Umbilical cord (tissue), 2 donors: Measurements from ENCODE around the gene LGALS1. TPM values are rescaled to one million over a fixed set of nuclear protein-coding genes. Genes with fewer than 3 reads are reported as not detected.
"Not testable (repeated sequence)": the region's sequence is repeated elsewhere in the genome, so short reads cannot be mapped to it uniquely, and the experiment has no call there.

ENCODE experiments used
- DNase-seq: peaks from one replicate; pipeline ENCODE4 v3.0.0-alpha.2; 2015; ENCODE audit warnings: low spot score
- total RNA-seq: library from RNA; depleted of rRNA; stranded (reverse); fragments of >200 nt; gene quantifications from one replicate; pipeline ENCODE4 v1.2.3, GENCODE V29; 2014; ENCODE audit warnings: low replicate concordance; ENCODE audit not compliant: insufficient read depth

LGALS1 gene
- total RNA-seq, 1 donor from 2014 or later: 1,243 TPM

DNA sequence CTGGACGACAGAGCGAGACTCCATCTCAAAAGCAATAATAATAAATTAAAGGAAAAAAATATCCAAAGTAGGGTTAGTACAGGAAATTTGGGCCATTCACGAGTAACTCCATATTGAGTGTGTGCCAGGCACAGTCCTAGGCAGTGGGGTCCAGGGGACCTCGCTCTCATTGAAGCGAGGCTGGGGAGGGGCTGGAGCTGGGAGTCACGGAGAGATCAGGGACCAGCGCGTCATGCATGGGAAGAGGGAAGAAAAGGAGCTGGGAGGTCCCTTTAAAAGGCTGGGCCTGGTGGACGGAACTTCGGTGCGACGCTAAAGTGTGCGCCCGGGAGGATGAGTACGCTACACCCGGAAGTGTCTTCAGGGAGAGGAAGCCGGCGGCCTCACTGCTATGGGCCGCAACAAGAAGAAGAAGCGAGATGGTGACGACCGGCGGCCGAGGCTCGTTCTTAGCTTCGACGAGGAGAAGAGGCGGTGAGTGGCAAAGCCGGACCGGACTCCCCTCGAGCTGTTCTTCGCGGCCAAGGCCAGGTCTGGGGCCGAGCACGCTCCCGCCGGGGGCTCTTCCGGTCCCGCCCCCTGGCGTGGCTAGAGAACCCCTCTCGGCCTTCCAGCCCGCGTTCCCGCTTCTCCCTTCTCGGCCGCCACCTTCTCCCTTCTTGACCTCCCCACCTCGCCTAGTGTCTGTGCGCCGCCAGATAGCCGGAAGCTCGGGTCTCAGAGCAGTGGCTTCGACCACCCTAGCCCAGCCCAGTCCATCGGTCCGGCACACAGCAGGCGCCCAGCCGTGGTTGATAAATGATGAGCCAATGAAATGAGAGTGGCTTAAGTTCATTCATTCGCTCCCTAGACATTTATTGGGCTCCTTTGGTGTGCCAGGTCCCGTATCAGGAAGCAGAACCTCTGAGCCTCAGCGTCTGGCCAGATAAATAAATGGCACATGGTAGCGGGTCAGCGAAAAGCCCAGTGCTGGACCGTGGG, 10.9 kb downstream of the LGALS1 start, which contains the start of gene NOL12:
Gene NOL12, plus strand, starts transcription at position 342 of the 981 bp plus-strand sequence. Its CDS starts 50 bp downstream, at position 392.
- peak; percentile 93 for DNase-seq

DNA sequence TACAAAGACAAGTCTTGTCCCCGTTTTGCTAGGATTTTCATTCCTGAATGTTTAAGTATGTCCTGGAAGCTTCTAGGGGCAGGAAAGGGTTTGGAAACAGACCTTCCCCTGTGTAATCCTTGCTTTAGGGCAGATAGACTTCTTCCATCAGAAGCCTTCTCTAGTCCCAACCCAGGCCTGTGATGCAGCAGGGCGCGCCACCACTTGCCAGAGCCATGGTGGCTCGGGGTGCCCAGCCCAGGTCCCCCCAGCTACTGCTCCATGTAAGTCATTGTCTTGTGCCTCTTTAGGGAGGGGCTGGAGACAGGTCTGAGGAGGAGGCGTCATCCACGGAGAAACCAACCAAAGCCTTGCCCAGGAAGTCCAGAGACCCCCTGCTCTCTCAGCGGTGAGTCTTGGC, 15.0 kb downstream of the LGALS1 start:
- no peak for DNase-seq

DNA sequence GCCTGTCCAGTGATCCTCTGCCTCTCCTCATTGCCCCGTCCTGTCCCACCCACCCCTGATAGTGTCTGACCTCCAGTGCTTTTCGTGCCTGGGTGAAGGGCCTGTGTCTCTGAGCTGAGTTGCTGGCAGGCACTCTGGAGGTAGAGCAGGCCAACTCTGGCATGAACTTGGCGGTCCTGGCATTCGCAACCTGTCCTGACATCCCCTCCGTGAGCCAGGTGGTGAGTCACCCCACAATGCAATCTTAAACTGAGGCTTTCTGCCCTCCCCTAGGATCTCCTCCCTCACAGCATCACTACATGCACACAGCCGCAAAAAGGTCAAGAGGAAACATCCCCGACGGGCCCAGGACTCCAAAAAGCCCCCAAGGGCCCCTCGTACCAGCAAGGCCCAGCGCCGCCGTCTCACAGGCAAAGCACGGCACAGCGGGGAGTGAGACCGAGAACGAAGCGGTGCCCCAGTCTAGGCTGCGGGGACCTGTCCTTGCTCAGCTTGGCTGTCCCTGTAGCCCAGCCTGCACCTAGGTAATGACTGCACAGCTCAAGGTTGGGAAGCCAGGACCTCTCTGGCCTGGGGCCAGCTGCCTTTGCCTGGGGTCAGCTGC, 15.6 kb downstream of the LGALS1 start:
- DNase-seq: no peak

GRCh38 chr22:37692627-37693285, 17.3 kb downstream of the LGALS1 start:
- DNase-seq: no peak

- not testable (repeated sequence) for DNase-seq
Measured at GRCh38 chr22:37694131-37694530, 18.7 kb downstream of the LGALS1 start.

DNA sequence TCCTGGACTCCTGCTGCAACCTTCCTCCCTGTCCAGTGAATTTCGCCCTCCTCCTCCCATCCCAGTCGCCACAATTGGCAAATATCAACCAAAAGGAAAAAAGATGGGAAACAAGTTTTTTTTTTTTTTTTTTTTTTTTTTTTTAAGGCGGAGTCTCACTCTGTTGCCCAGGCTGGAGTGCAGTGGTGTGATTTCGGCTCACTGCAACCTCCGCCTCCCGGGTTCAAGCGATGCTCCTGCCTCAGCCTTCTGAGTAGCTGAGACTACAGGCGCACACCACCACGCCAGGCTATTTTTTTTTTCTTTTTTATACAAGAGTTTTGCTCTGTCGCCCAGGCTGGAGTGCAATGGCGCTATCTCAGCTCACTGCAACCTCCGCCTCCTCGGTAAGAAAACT, 20.8 kb downstream of the LGALS1 start:
- not testable (repeated sequence) for DNase-seq

DNA sequence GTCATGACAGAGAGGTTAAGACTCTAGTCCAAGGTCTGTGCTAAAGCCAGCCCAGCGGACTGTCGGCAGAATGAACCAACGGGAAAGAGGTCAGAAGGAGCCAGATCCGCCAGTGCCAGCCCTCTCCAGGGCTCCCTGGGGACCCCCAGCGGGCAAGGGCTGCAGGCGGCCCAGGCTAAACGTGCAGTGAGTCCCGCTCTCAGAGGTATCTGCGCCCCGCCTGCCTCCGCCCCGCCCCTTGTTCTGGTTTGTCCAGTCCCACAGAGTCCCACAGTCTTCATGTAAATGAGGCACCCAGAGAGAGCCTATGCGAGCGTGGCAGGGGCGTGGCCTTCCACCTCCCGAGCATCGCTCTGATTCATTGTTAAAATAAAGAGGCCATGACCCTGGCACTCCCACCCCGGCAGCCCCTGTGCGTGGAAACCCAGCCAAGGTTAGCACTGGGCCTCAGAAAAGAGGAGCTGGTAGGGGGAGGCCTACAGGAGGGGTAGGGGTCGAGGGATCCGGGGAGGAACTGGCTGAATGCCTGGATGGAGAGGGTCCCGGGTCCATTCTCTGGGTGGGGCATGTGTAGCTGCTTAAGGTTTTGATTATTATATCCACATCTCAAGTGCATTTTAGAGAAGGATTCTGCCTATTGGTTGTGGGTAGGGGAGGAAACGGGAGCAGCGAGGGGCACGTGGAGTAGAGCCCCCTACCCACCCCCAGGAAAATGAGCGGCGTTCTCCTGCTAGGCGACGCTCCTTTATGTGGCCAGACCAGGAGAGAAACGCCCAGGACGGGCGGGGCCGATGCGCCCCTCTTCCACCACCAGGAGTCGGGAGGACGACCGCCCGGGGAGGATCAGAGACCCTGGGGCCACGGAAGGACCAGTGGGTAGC, 21.5 kb downstream of the LGALS1 start, which contains the start of gene TRIOBP:
Gene TRIOBP, plus strand, starts transcription at position 392 of the 881 bp plus-strand sequence. CDS start 4,318 bp downstream, outside the sequence.
- DNase-seq: peak; percentile 99

DNA sequence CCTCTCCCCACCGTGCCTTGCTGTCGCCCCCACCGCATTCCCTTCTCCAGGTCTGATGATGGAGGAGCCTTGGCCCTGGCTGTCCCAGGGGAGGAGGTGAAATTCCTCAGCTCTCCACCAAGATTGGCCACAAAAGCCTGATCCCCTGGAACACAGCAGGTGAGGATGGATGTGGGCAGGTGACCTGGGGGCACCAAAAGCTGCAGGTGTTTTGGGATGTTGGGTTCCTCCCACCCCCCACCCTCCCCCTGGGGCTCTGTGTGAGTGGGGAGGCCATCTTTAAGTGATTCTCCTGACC, 22.1 kb downstream of the LGALS1 start:
- DNase-seq: no peak

GRCh38 chr22:37701141-37701786, 25.8 kb downstream of the LGALS1 start:
- no peak for DNase-seq

DNA sequence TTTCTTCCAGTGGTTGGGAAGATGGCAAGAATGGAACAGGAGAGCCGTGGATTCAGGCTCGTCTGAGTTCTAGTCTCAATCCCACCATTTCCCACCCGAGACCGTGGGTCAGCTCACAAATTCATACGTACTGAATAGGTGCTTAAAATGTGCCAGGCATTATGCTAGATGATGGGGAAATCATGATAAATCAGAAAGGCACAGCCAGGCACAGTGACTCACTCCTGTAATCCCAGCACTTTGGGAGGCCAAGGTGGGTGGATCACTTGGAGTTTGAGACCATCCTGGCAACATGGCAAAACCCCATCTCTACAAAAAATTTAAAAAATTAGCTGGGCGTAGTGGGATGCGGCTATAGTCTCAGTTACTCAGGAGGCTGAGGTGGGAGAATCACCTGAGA, 28.5 kb downstream of the LGALS1 start:
- DNase-seq: no peak

DNA sequence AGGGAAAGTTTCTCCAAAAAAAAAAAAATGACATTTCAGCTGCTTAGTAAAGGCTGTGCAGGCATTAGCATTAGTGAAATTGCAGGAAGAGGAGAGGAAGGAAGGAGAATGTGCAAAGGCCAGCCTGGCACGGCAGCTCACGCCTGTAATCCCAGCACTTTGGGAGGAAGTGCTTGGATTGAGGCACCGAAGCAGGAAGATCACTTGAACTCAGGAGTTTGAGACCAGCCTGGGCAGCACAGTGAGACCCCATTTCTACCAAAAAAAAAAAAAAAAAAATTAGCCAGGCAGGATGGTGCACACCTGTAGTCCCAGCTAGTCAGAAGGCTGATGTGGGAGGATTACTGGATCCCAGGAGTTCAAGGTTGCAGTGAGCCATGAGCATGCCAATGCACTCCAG, 29.2 kb downstream of the LGALS1 start:
- no peak for DNase-seq

GRCh38 chr22:37705205-37705604, 29.8 kb downstream of the LGALS1 start:
- no peak for DNase-seq

- DNase-seq: no peak
Measured at GRCh38 chr22:37708580-37709444, 33.4 kb downstream of the LGALS1 start.

- no peak for DNase-seq
Measured at GRCh38 chr22:37709445-37709765, 34.0 kb downstream of the LGALS1 start.

DNA sequence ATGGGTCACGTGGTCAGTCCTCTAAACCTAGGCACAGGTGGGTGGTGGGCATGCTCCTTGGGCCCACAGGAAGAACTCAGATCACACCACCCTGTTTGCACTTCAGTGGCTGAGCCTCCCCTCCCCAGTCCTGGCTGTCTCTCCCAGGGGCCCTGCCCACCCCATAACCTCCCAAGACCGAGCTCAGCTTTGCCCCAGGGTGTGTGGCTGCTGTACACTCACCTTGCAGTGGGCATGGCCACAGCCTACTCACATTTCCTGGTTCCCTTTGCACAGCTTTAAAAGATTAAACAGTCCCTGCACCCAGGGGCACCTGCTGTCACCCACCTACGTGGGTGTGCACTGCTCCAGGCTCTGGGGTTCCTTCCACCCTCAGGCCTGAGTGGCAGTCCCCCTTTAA, 35.2 kb downstream of the LGALS1 start:
- no peak for DNase-seq

GRCh38 chr22:37711490-37711889, 36.1 kb downstream of the LGALS1 start:
- DNase-seq: no peak

DNA sequence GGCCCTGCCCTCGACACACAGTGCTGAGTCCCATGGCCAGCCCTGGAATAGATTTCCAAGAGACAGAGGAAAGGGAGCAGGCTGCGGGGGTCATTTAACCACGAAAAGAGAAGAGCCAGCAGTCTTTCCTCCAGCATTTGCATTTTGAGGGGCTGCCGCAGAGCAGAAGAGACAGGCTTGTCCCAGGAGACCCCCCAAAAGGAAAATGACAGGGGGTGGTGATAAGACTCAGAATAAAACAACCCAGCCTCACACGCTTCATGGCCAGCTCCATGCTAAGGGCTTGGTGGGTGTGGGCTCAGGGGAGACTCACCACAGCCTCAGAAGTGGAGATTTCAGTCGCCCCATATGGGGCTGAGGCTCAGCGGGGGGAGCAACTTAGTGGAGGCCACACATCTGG, 38.3 kb downstream of the LGALS1 start:
- no peak for DNase-seq

DNA sequence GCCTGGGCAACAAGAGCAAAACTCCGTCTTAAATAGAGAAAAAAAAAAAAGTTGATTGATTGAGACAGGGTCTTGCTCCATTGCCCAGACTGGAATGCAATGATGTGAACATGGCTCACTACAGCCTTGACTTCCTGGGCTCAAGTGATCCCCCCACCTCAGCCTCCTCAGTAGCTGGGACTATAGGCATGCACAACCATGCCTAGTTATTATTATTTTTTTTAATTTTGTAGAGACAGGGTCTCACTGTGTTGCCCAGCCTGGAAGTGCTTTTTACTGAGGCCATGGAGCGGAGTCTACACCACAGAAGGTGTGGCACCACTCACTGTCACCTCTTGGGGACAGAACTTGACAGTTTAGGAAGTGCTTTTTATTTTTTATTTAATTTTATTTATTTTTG, 39.2 kb downstream of the LGALS1 start:
- no peak for DNase-seq

GRCh38 chr22:37715760-37716159, 40.3 kb downstream of the LGALS1 start:
- no peak for DNase-seq

GRCh38 chr22:37716708-37717107, 41.3 kb downstream of the LGALS1 start:
- no peak for DNase-seq
